ENCODE data around the gene LIMCH1.

LIMCH1 gene

DNA sequence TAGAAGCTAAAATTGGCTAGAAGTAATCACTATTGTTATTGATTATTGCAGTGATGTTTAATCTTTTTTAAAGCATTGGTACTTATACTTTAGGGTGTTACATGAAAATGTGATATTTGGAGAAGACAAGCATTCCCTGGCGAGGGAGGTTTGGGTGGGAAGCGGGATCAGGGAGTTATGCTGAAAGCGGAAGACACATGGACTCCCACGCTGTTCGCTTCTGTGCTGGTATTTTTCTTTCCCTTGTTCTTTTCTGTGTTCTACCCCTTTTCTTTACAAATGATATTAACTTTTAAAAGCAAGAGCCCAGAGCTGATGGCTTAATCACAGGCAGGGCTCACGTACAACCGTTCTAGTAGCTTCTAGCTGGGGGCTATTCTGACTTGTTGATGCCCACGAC lies 148.9 kb downstream of the LIMCH1 start:
- no peak for DNase-seq
- Mint-ChIP-seq H3K9me3 (no peaks in the 10 kb centered on the region), H3K4me1 (no peaks in the 10 kb centered on the region), H3K36me3 (ENCODE audit: low read depth) (peaks cover 57% of the 10 kb centered on the region), H3K27me3 (ENCODE audit: low read depth, poor library complexity) (peaks cover 12% of the 10 kb centered on the region), H3K4me3 (no peak overlapping the region), H3K27ac (no peak overlapping the region)
- TF ChIP-seq, protein P1, sequence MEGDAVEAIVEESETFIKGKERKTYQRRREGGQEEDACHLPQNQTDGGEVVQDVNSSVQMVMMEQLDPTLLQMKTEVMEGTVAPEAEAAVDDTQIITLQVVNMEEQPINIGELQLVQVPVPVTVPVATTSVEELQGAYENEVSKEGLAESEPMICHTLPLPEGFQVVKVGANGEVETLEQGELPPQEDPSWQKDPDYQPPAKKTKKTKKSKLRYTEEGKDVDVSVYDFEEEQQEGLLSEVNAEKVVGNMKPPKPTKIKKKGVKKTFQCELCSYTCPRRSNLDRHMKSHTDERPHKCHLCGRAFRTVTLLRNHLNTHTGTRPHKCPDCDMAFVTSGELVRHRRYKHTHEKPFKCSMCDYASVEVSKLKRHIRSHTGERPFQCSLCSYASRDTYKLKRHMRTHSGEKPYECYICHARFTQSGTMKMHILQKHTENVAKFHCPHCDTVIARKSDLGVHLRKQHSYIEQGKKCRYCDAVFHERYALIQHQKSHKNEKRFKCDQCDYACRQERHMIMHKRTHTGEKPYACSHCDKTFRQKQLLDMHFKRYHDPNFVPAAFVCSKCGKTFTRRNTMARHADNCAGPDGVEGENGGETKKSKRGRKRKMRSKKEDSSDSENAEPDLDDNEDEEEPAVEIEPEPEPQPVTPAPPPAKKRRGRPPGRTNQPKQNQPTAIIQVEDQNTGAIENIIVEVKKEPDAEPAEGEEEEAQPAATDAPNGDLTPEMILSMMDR (IDR thresholded peaks at IDR 0.05) = no peak

DNA sequence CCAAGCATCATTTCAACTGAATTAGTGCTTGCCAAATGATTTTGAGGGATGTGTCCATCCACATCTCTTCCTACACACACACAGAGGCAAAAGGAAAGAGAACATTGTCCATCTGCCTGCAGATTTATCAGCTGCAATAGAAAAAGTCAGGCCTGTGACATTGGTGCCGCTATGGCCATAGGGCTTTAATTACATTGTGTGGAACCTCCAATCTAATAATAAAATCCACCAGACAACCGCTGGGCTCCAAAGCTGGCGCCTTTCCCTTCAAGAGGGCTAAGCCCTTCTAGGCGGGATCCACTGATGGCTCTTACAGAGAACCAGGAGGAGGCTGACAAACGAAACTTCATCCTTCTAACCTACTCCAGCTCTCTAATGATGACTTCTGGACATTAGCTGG lies 150.0 kb downstream of the LIMCH1 start:
- Mint-ChIP-seq H3K27me3 (ENCODE audit: low read depth, poor library complexity) (peaks cover 12% of the 10 kb centered on the region), H3K36me3 (ENCODE audit: low read depth) (peaks cover 51% of the 10 kb centered on the region), H3K4me3 (no peak overlapping the region), H3K9me3 (no peaks in the 10 kb centered on the region), H3K27ac (no peak overlapping the region), H3K4me1 (peaks cover 2% of the 10 kb centered on the region)
- TF ChIP-seq, protein P1 (IDR thresholded peaks at IDR 0.05) = no peak
- DNase-seq = no peak

DNA sequence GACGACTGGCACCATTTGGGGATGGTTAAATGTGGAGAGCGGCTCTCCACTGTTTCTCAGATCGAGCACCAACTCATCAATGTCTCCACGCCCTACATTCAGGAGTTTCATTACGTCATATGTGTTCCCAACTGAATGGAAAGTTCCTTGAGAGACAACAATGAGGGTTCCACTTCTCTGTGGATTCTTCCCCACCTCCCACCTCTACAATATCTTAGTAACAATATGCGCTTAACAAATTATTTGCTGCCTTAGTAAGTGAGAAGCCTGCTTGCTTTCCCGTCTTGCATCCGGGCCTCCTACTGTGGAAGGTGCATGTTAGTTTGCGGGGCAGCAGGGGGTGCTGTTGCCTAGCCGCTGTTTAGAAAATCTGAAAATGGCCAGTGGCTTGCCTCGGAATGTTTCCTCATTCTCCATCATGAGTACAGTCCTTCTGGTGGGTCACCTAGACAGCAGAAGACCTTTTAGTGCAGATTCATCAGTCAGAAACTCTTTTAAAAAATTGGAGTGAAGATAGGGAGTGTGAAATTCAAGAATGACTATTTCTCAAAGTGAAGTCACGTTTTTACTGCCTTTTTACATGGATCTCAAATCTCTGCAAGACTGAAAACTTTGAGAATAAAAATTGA lies 154.9 kb downstream of the LIMCH1 start:
- Mint-ChIP-seq H3K36me3 (ENCODE audit: low read depth) (peaks cover 18% of the 10 kb centered on the region), H3K27ac (no peak overlapping the region), H3K4me3 (no peak overlapping the region), H3K27me3 (ENCODE audit: low read depth, poor library complexity) (peaks cover 21% of the 10 kb centered on the region), H3K4me1 (peaks cover 5% of the 10 kb centered on the region), H3K9me3 (no peaks in the 10 kb centered on the region)
- peak; percentile 63 for DNase-seq
- TF ChIP-seq, protein P1 (IDR thresholded peaks at IDR 0.05) = peak; percentile 92

DNA sequence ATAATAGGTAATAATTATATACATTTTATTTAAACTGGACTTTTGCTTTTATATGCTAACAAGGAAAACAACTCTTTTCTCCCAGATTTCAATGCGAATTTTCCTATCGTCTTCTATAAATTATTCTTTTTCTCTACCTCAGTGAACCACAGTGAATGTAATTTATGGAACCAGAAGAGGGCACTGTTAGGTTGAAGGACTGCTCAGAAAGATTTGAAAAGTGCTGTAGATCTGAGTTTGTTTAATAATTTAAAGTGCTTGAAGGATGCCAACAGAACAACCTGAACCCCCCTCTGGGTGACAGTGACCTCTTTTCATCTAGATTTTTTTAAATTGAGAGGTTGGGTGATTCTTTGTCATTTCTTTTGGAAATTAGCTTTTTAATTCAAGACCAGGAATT lies 155.7 kb downstream of the LIMCH1 start:
- TF ChIP-seq, protein P1 (IDR thresholded peaks at IDR 0.05) = peak; percentile 33
- H3K9me3 Mint-ChIP-seq = no peaks in the 10 kb centered on the region
- H3K4me3 Mint-ChIP-seq = no peak overlapping the region
- H3K27me3 Mint-ChIP-seq (ENCODE audit: low read depth, poor library complexity) = peaks cover 22% of the 10 kb centered on the region
- H3K4me1 Mint-ChIP-seq = peaks cover 5% of the 10 kb centered on the region
- peaks cover 10% of the 10 kb centered on the region for H3K36me3 Mint-ChIP-seq (ENCODE audit: low read depth)
- no peak for DNase-seq
- no peak overlapping the region for H3K27ac Mint-ChIP-seq

DNA sequence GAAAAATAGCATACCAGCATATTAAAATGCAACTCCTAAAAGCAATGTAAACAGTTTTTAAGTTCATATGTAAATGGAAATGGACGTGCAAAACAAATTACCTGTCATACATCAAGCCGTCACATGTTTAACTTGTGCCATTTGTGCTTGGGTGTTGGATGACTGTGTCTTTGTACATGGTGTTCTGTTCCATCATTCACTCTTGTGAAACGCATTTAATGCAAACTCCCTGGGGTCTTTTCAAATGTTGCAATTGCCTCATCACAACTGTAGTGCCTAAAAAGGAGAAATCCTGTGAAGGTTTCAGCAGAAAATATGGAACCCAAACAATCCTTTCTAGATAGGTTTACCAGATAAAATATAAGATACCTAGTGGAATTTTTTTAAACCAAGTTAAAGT lies 158.2 kb downstream of the LIMCH1 start:
- Mint-ChIP-seq H3K27ac (no peak overlapping the region), H3K36me3 (ENCODE audit: low read depth) (peaks cover 4% of the 10 kb centered on the region), H3K4me1 (peaks cover 5% of the 10 kb centered on the region), H3K4me3 (no peak overlapping the region), H3K27me3 (ENCODE audit: low read depth, poor library complexity) (peaks cover 36% of the 10 kb centered on the region), H3K9me3 (no peaks in the 10 kb centered on the region)
- TF ChIP-seq, protein P1 (IDR thresholded peaks at IDR 0.05) = no peak
- no peak for DNase-seq

DNA sequence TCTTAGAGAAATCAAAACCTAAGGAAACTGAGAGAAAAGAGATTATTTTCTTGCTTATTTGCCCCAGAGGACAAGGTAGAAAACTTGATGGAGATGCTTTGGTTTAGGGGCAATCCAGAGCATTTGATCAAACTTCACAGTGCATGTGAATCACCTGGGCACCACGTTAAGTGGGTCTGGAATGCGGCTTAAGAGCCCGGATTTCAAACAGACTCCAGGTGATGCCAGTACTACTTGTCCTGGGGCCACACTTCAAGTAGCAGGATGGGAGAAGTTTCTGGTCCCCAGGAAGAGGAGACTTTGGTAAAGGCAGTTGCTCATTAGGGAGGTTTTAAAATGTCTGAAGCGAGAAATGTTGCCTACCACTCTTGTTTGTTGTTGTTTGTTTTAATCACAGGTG lies 158.8 kb downstream of the LIMCH1 start:
- no peaks in the 10 kb centered on the region for H3K9me3 Mint-ChIP-seq
- TF ChIP-seq, protein P1 (IDR thresholded peaks at IDR 0.05) = no peak
- H3K4me1 Mint-ChIP-seq = peaks cover 5% of the 10 kb centered on the region
- no peak for DNase-seq
- peaks cover 42% of the 10 kb centered on the region for H3K27me3 Mint-ChIP-seq (ENCODE audit: low read depth, poor library complexity)
- no peak overlapping the region for H3K27ac Mint-ChIP-seq
- peaks cover 4% of the 10 kb centered on the region for H3K36me3 Mint-ChIP-seq (ENCODE audit: low read depth)
- H3K4me3 Mint-ChIP-seq = no peak overlapping the region
